SK-N-SH (cell line): ENCODE data around the gene PEX26. TPM values are rescaled to one million over a fixed set of nuclear protein-coding genes. Genes with fewer than 3 reads are reported as not detected.
"Not testable (repeated sequence)": the region's sequence is repeated elsewhere in the genome, so short reads cannot be mapped to it uniquely, and the experiment has no call there.

ENCODE experiments used
- CTCF ChIA-PET: fragments of 300-600, 350-600 bp; formaldehyde crosslinking; extraction: SDS; loops from one replicate; lab custom pipeline; 2021; lab: Yijun Ruan, JAX
- POLR2A ChIA-PET: fragments of 350-600 bp; sonication (Branson Sonifier 250); formaldehyde crosslinking; extraction: SDS; loops from one replicate; lab custom pipeline; 2020; ENCODE audit warnings: antibody characterized with exemption, inconsistent platforms; lab: Yijun Ruan, JAX
- DNase-seq: peaks from one replicate; pipeline ENCODE4 v3.0.0; 2012
- H2AFZ ChIP-seq: fragments of 200-600 bp; sonication (generic); 2 replicates; pipeline ENCODE4 v1.8.1; 2016; ENCODE audit warnings: antibody characterized with exemption, mild to moderate bottlenecking, low read depth
- H3F3A ChIP-seq: fragments of 200-600 bp; sonication (generic); replicated peaks from 2 replicates; pipeline ENCODE3; 2016; ENCODE audit warnings: antibody characterized with exemption, mild to moderate bottlenecking; ENCODE audit not compliant: insufficient read depth
- H3K27ac ChIP-seq, 2 experiments: fragments of 200-500 bp in 1 of 2; fragments of 200-600 bp in 1 of 2; sonication (Bioruptor generic) in 1 of 2; sonication (generic), shearing (Covaris generic) in 1 of 2; 2 replicates each; pipeline versions ENCODE4 v1.5.1 to v1.6.1; 2014 to 2016; ENCODE audit warnings: low read depth in 2 of 2, inconsistent platforms in 1 of 2, low read length in 1 of 2, mild to moderate bottlenecking in 1 of 2, mixed read lengths in 1 of 2
- H3K27me3 ChIP-seq: fragments of 200-600 bp; sonication (generic), shearing (Covaris generic); 2 replicates; pipeline ENCODE4 v1.6.1; 2016; ENCODE audit warnings: mixed run types; ENCODE audit not compliant: insufficient read depth
- H3K36me3 ChIP-seq, 2 experiments: fragments of 200-500 bp in 1 of 2; fragments of 200-600 bp in 1 of 2; sonication (Bioruptor generic) in 1 of 2; sonication (generic) in 1 of 2; replicated peaks in 1 of 2; 2 replicates each; pipeline versions ENCODE3 to v1.5.1; 2014 to 2016; ENCODE audit warnings: low read length in 1 of 2, mild to moderate bottlenecking in 1 of 2; ENCODE audit not compliant: insufficient read depth in 2 of 2, control insufficient read depth in 1 of 2
- H3K4me1 ChIP-seq, 2 experiments: fragments of 200-500 bp in 1 of 2; fragments of 200-600 bp in 1 of 2; sonication (Bioruptor generic) in 1 of 2; sonication (generic), shearing (Covaris generic) in 1 of 2; 2 replicates each; pipeline versions ENCODE4 v1.5.1 to v1.6.1; 2014 to 2016; ENCODE audit warnings: low read depth in 1 of 2, low read length in 1 of 2, mixed run types in 1 of 2; ENCODE audit not compliant: insufficient read depth in 2 of 2, control insufficient read depth in 1 of 2
- H3K4me2 ChIP-seq: fragments of 200-600 bp; sonication (generic), shearing (Covaris generic); 2 replicates; pipeline ENCODE4 v1.6.1; 2017; ENCODE audit warnings: mixed run types
- H3K4me3 ChIP-seq, 2 experiments: fragments of 200-500 bp in 1 of 2; fragments of 200-600 bp in 1 of 2; sonication (Bioruptor generic) in 1 of 2; sonication (generic), shearing (Covaris generic) in 1 of 2; 2 replicates each; pipeline versions ENCODE4 v1.5.1 to v1.8.1; 2014 to 2016; ENCODE audit warnings: low read depth in 2 of 2, inconsistent platforms in 1 of 2, low read length in 1 of 2, mild to moderate bottlenecking in 1 of 2, mixed read lengths in 1 of 2, moderate library complexity in 1 of 2
- H3K79me2 ChIP-seq: fragments of 200-600 bp; sonication (generic); 2 replicates; pipeline ENCODE4 v1.8.1; 2017; ENCODE audit warnings: mild to moderate bottlenecking; ENCODE audit not compliant: insufficient read depth
- H3K9ac ChIP-seq: fragments of 200-600 bp; sonication (generic); 2 replicates; pipeline ENCODE4 v1.6.1; 2017; ENCODE audit warnings: mixed run types
- H3K9me2 ChIP-seq: fragments of 200-600 bp; sonication (generic); 2 replicates; pipeline ENCODE4 v1.6.1; 2017; ENCODE audit warnings: mixed run types
- H3K9me3 ChIP-seq: fragments of 200-600 bp; sonication (generic); 2 replicates; pipeline ENCODE4 v1.6.1; 2017; ENCODE audit warnings: mixed run types, mild to moderate bottlenecking, moderate library complexity
- H4K20me1 ChIP-seq: fragments of 200-600 bp; sonication (generic); 2 replicates; pipeline ENCODE4 v1.6.1; 2017; ENCODE audit warnings: mild to moderate bottlenecking, mixed run types; ENCODE audit not compliant: insufficient read depth
- CTCF ChIP-seq: fragments of 200-600 bp; sonication (generic); IDR thresholded peaks from 2 replicates; pipeline ENCODE4 v1.6.1; 2017; ENCODE audit warnings: antibody characterized with exemption, mild to moderate bottlenecking, moderate library complexity
- ELF1 ChIP-seq: IDR thresholded peaks from 2 replicates; pipeline ENCODE4 v1.4.0; 2012
- EZH2phosphoT487 ChIP-seq: fragments of 200-600 bp; sonication (generic); IDR thresholded peaks from 2 replicates; pipeline ENCODE4 v1.6.1; 2017; ENCODE audit warnings: low read depth, mixed run types, mild to moderate bottlenecking, antibody characterized with exemption, moderate library complexity, borderline replicate concordance
- FOSL2 ChIP-seq: IDR thresholded peaks from 2 replicates; pipeline ENCODE4 v1.4.0; 2012; ENCODE audit warnings: low read depth, mild to moderate bottlenecking, moderate library complexity, borderline replicate concordance
- GABPA ChIP-seq: IDR thresholded peaks from 2 replicates; pipeline ENCODE4 v1.4.0; 2012; ENCODE audit warnings: low read depth, mild to moderate bottlenecking
- MXI1 ChIP-seq: IDR thresholded peaks from 2 replicates; pipeline ENCODE4 v1.6.1; 2012; ENCODE audit warnings: mild to moderate bottlenecking, low read depth, low read length, improper control_type of control experiment
- NRF1 ChIP-seq: IDR thresholded peaks from 2 replicates; pipeline ENCODE4 v1.6.1; 2012; ENCODE audit warnings: low read depth, mild to moderate bottlenecking, low read length
- RXRA ChIP-seq: IDR thresholded peaks from 2 replicates; pipeline ENCODE4 v1.4.0; 2012; ENCODE audit warnings: low read depth, mild to moderate bottlenecking, borderline replicate concordance
- TCF12 ChIP-seq: IDR thresholded peaks from 2 replicates; pipeline ENCODE4 v1.4.0; 2012
- USF2 ChIP-seq: fragments of 150-350 bp; IDR thresholded peaks from 2 replicates; pipeline ENCODE4 v1.6.1; 2017; ENCODE audit warnings: antibody characterized with exemption, low read length, low read depth, borderline replicate concordance
- YY1 ChIP-seq: IDR thresholded peaks from 2 replicates; pipeline ENCODE4 v1.4.0; 2012; ENCODE audit warnings: low read depth, mild to moderate bottlenecking
- WGBS: methylation state at CpG from one replicate; pipeline ENCODE4 v1.1.6; 2017; ENCODE audit warnings: low lambda C conversion rate; 5-methylcytosine and 5-hydroxymethylcytosine counted together
- polyA plus RNA-seq, 3 experiments: library from polyadenylated mRNA; depleted of rRNA; stranded (reverse); fragments of >200 nt; gene quantifications; 2 replicates each; pipeline ENCODE4 v1.2.3, GENCODE V29; 2012
- TF ChIP-seq, protein P1 (sequence below): IDR thresholded peaks from 2 replicates; pipeline ENCODE4 v1.4.0; 2012; ENCODE audit warnings: low read depth, borderline replicate concordance
- TF ChIP-seq, protein P2 (sequence below): IDR thresholded peaks from 2 replicates; pipeline ENCODE4 v1.6.1; 2012; ENCODE audit warnings: mild to moderate bottlenecking, low read depth, low read length, moderate library complexity

PEX26 gene
- polyA plus RNA-seq, 1 of the 3 experiments (the other 2 are of a cell fraction) = 13.0 TPM

- Histone ChIP-seq H3K9ac (no peak overlapping the region), H4K20me1 (no peaks in the 10 kb centered on the region), H3K79me2 (peaks cover 4% of the 10 kb centered on the region; the same call in 1 of the 2 replicates), H3K4me2 (no peak overlapping the region), H3K36me3 (no peaks in the 10 kb centered on the region), H3K4me3 (no peak overlapping the region), H3K27me3 (no peaks in the 10 kb centered on the region), H3K27ac (no peak overlapping the region), H3K9me3 (no peaks in the 10 kb centered on the region), H3K4me1 (peaks cover 8% of the 10 kb centered on the region in 2 experiments; a peak in 3 of 4 replicates), H3F3A (peaks cover 7% of the 10 kb centered on the region), H2AFZ (no peak overlapping the region), H3K9me2 (no peaks in the 10 kb centered on the region)
- DNase-seq = no peak
- ChIA-PET POLR2A (no interaction called here), CTCF (interaction anchor here (0.6 to 9.7 kb wide), 14 partner anchors 9 to 1001 kb away, joined by 3 to 186 read pairs (median 4); partner anchors contain the start of gene MICAL3)
- no peak for TF ChIP-seq CTCF
- no peak for TF ChIP-seq GABPA
- TF ChIP-seq, protein P1, sequence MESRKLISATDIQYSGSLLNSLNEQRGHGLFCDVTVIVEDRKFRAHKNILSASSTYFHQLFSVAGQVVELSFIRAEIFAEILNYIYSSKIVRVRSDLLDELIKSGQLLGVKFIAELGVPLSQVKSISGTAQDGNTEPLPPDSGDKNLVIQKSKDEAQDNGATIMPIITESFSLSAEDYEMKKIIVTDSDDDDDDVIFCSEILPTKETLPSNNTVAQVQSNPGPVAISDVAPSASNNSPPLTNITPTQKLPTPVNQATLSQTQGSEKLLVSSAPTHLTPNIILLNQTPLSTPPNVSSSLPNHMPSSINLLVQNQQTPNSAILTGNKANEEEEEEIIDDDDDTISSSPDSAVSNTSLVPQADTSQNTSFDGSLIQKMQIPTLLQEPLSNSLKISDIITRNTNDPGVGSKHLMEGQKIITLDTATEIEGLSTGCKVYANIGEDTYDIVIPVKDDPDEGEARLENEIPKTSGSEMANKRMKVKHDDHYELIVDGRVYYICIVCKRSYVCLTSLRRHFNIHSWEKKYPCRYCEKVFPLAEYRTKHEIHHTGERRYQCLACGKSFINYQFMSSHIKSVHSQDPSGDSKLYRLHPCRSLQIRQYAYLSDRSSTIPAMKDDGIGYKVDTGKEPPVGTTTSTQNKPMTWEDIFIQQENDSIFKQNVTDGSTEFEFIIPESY = no peak
- no peak for TF ChIP-seq TCF12
- no peak for TF ChIP-seq NRF1
- WGBS = 73% methylated on average over 1 of the region's 1 CpG
Observed at GRCh38 chr22:18071968-18072310, 5.9 kb upstream of the PEX26 start.

DNA sequence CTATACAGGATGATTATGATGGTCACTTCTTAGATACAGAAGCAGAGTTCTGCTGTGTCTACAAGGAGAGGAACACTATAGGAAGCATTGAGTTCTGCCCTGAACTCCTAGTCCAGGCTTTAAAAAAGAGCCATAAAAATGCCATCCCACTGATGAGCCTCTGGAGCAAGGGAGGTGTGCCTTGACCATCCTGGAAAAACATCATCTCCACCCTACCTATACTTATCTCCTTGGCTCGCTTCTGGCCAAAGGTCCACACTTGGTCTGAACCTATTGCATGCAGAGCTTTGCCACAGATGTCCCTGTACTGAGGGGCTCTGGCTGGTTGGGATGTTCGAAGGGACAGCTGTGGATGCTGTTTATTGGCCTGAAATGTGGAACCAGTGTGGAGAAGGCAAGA, 4.3 kb upstream of the PEX26 start:
- ChIA-PET POLR2A (no interaction called here), CTCF (interaction anchor here (1.2 to 9.7 kb wide), 6 partner anchors 10 to 515 kb away, joined by 3 to 186 read pairs (median 6); partner anchors contain the start of gene MICAL3)
- H3K27ac ChIP-seq = no peak overlapping the region
- H3K9me2 ChIP-seq = no peaks in the 10 kb centered on the region
- H3K4me1 ChIP-seq = peaks cover 9 to 12% of the 10 kb centered on the region in 2 experiments; a peak in 3 of 4 replicates
- no peaks in the 10 kb centered on the region for H3K9me3 ChIP-seq
- TF ChIP-seq FOSL2 = no peak
- TF ChIP-seq MXI1 = no peak
- no peak for TF ChIP-seq USF2
- TF ChIP-seq ELF1 = no peak
- no peak for TF ChIP-seq EZH2phosphoT487
- TF ChIP-seq, protein P2, sequence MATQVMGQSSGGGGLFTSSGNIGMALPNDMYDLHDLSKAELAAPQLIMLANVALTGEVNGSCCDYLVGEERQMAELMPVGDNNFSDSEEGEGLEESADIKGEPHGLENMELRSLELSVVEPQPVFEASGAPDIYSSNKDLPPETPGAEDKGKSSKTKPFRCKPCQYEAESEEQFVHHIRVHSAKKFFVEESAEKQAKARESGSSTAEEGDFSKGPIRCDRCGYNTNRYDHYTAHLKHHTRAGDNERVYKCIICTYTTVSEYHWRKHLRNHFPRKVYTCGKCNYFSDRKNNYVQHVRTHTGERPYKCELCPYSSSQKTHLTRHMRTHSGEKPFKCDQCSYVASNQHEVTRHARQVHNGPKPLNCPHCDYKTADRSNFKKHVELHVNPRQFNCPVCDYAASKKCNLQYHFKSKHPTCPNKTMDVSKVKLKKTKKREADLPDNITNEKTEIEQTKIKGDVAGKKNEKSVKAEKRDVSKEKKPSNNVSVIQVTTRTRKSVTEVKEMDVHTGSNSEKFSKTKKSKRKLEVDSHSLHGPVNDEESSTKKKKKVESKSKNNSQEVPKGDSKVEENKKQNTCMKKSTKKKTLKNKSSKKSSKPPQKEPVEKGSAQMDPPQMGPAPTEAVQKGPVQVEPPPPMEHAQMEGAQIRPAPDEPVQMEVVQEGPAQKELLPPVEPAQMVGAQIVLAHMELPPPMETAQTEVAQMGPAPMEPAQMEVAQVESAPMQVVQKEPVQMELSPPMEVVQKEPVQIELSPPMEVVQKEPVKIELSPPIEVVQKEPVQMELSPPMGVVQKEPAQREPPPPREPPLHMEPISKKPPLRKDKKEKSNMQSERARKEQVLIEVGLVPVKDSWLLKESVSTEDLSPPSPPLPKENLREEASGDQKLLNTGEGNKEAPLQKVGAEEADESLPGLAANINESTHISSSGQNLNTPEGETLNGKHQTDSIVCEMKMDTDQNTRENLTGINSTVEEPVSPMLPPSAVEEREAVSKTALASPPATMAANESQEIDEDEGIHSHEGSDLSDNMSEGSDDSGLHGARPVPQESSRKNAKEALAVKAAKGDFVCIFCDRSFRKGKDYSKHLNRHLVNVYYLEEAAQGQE = no peak
- TF ChIP-seq NRF1 = no peak
- no peak for TF ChIP-seq YY1
- TF ChIP-seq RXRA = no peak
- H3F3A ChIP-seq = peaks cover 7% of the 10 kb centered on the region
- no peak overlapping the region for H3K4me2 ChIP-seq
- H3K79me2 ChIP-seq = peaks cover 16% of the 10 kb centered on the region
- no peak overlapping the region for H2AFZ ChIP-seq
- no peaks in the 10 kb centered on the region for H3K36me3 ChIP-seq
- DNase-seq = no peak
- H3K27me3 ChIP-seq = no peaks in the 10 kb centered on the region
- no peak overlapping the region for H3K4me3 ChIP-seq
- no peaks in the 10 kb centered on the region for H4K20me1 ChIP-seq
- no peak overlapping the region for H3K9ac ChIP-seq
- WGBS = 91% methylated on average over 2 of the region's 2 CpGs

DNA sequence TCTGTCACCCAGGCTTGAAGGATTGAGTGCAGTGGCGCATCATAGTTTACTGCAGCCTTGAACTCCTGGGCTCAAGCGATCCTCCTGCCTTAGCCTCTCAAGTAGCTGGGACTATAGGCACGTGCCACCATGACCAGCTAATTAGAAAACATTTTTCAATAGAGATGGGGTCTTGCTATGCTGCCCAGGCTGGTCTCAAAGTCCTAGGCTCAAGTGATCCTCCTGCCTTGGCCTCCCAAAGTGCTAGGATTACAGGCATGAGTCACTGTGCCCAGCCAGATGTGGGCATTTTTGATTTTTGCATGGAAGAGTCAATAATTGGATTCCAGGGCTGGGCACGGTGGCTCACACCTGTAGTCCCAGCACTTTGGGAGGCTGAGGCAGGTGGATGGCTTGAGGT, 3.9 kb upstream of the PEX26 start:
- ChIA-PET POLR2A (interaction anchor here (0.6 kb wide), 1 partner anchor 30 kb away, joined by 5 read pairs; no protein-coding TSS in a partner anchor), CTCF (interaction anchor here (1.2 to 9.7 kb wide), 6 partner anchors 11 to 515 kb away, joined by 3 to 186 read pairs (median 22); partner anchors contain the start of gene MICAL3)
- H3K4me2 ChIP-seq, H3K27me3 ChIP-seq, H3K9me3 ChIP-seq, H3K36me3 ChIP-seq, H3K27ac ChIP-seq, DNase-seq, H3K9me2 ChIP-seq, H4K20me1 ChIP-seq, H2AFZ ChIP-seq, H3K4me3 ChIP-seq, H3F3A ChIP-seq, H3K9ac ChIP-seq: not testable (repeated sequence)
- H3K79me2 ChIP-seq = peaks cover 21% of the 10 kb centered on the region
- peaks cover 9 to 16% of the 10 kb centered on the region in 2 experiments; a peak in 3 of 4 replicates for H3K4me1 ChIP-seq
- 81% methylated on average over 4 of the region's 4 CpGs for WGBS
